Measurements from ENCODE around the gene PANX1. TPM values are rescaled to one million over a fixed set of nuclear protein-coding genes. Genes with fewer than 3 reads are reported as not detected.

PANX1 gene
- total and polyA plus RNA-seq, 2 experiments from 2014 or later: 25.1 to 58.1 TPM

- Histone ChIP-seq H3K79me2 (peaks cover 7% of the 10 kb centered on the region), H3K27me3 (no peaks in the 10 kb centered on the region), H3K9me3 (ENCODE audit: low read depth) (no peaks in the 10 kb centered on the region), H3K9me2 (replicated peaks; ENCODE audit: insufficient read depth) (no peaks in the 10 kb centered on the region), H3K4me3 (no peak overlapping the region), H3K36me3 (replicated peaks; ENCODE audit: insufficient read depth, low read depth) (no peaks in the 10 kb centered on the region), H3K4me1 (ENCODE audit: insufficient read depth) (peaks cover 19% of the 10 kb centered on the region), H3K4me2 (no peak overlapping the region), H3K27ac (no peak overlapping the region), H2AFZ (no peak overlapping the region), H4K20me1 (ENCODE audit: insufficient read depth, poor library complexity, severe bottlenecking) (no peaks in the 10 kb centered on the region)
- TF ChIP-seq EZH2phosphoT487 (IDR thresholded peaks at IDR 0.05; ENCODE audit: low read depth, severe bottlenecking, unreplicated experiment) (no peak), CTCF (IDR thresholded peaks at IDR 0.05; ENCODE audit: poor library complexity) (no peak), EZH2 (IDR thresholded peaks at IDR 0.05; ENCODE audit: borderline replicate concordance) (no peak)
- 79% methylated on average over 8 of the region's 8 CpGs for WGBS (ENCODE audit: low lambda C conversion rate, missing lambda C conversion rate)
- no peak for DNase-seq (ENCODE audit: low spot score)
These were observed 54.7 kb downstream of the PANX1 start for GRCh38 chr11:94183251-94183885.

- Histone ChIP-seq H3K9me2 (replicated peaks; ENCODE audit: insufficient read depth) (no peaks in the 10 kb centered on the region), H3K4me1 (ENCODE audit: insufficient read depth) (peaks cover 19% of the 10 kb centered on the region), H3K9me3 (ENCODE audit: low read depth) (no peaks in the 10 kb centered on the region), H3K79me2 (peaks cover 7% of the 10 kb centered on the region), H2AFZ (no peak overlapping the region), H3K4me3 (no peak overlapping the region), H4K20me1 (ENCODE audit: insufficient read depth, poor library complexity, severe bottlenecking) (no peaks in the 10 kb centered on the region), H3K36me3 (replicated peaks; ENCODE audit: insufficient read depth, low read depth) (no peaks in the 10 kb centered on the region), H3K27me3 (no peaks in the 10 kb centered on the region), H3K4me2 (peak overlapping the region; percentile 56), H3K27ac (peak overlapping the region; percentile 70)
- TF ChIP-seq CTCF (IDR thresholded peaks at IDR 0.05; ENCODE audit: poor library complexity): peak; percentile 72
- no peak for TF ChIP-seq EZH2phosphoT487 (IDR thresholded peaks at IDR 0.05; ENCODE audit: low read depth, severe bottlenecking, unreplicated experiment)
- no peak for TF ChIP-seq EZH2 (IDR thresholded peaks at IDR 0.05; ENCODE audit: borderline replicate concordance)
- peak; percentile 81 for DNase-seq (ENCODE audit: low spot score)
- 27% methylated on average over 7 of the region's 7 CpGs for WGBS (ENCODE audit: low lambda C conversion rate, missing lambda C conversion rate)
These were observed 55.2 kb downstream of the PANX1 start for GRCh38 chr11:94183886-94184264.

GRCh38 chr11:94184362-94184761, 55.7 kb downstream of the PANX1 start:
- Histone ChIP-seq H4K20me1 (ENCODE audit: insufficient read depth, poor library complexity, severe bottlenecking) (no peaks in the 10 kb centered on the region), H3K4me1 (ENCODE audit: insufficient read depth) (peaks cover 19% of the 10 kb centered on the region), H2AFZ (no peak overlapping the region), H3K9me2 (replicated peaks; ENCODE audit: insufficient read depth) (no peaks in the 10 kb centered on the region), H3K4me2 (peak overlapping the region; percentile 56), H3K4me3 (no peak overlapping the region), H3K9me3 (ENCODE audit: low read depth) (no peaks in the 10 kb centered on the region), H3K27me3 (no peaks in the 10 kb centered on the region), H3K36me3 (replicated peaks; ENCODE audit: insufficient read depth, low read depth) (no peaks in the 10 kb centered on the region), H3K79me2 (peaks cover 3% of the 10 kb centered on the region), H3K27ac (peak overlapping the region; percentile 70)
- no peak for TF ChIP-seq EZH2phosphoT487 (IDR thresholded peaks at IDR 0.05; ENCODE audit: low read depth, severe bottlenecking, unreplicated experiment)
- no peak for TF ChIP-seq EZH2 (IDR thresholded peaks at IDR 0.05; ENCODE audit: borderline replicate concordance)
- no peak for TF ChIP-seq CTCF (IDR thresholded peaks at IDR 0.05; ENCODE audit: poor library complexity)
- WGBS (ENCODE audit: low lambda C conversion rate, missing lambda C conversion rate): 95% methylated on average over 1 of the region's 1 CpG
- DNase-seq (ENCODE audit: low spot score): no peak
